ENCODE measurements around the gene ARL14EPL. TPM values are rescaled to one million over a fixed set of nuclear protein-coding genes. Genes with fewer than 3 reads are reported as not detected.
A peak's percentile ranks its signal among the peaks of the same experiment; 100 is the strongest.

ARL14EPL gene
- total RNA-seq, 4 donors from 2014 or later = not detected

DNA sequence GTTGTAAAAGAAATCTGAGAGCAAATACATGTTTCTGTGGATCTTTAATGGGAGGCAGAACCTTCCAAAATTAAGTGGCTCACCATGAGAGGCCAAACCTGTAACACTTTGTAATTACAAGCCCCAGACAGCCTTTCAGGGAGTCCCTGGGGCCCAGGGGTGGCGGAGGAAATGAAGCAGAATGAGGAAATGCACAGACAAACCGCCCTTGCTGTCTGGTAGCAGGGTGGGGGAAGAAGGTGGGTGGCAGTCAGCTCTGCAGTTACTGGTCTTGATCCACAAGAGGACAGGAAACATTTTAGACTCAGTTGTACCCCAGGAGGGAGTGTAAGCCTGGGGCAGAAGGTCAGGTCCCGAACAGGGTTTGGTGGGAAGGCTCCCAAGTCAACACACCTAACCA, 6.5 kb downstream of the ARL14EPL start:
- peak in 2 of 3 donors; percentile 56 to 67 for DNase-seq
- H3K4me3 ChIP-seq = no peak overlapping the region
- no peaks in the 10 kb centered on the region for H3K9me3 ChIP-seq
- peak overlapping the region in 1 of 4 donors; percentile 35 for H3K27ac ChIP-seq
- H3K4me1 ChIP-seq = no peaks in the 10 kb centered on the region
- H3K36me3 ChIP-seq = no peaks in the 10 kb centered on the region
- H3K27me3 ChIP-seq = no peaks in the 10 kb centered on the region
- no peak for TF ChIP-seq CTCF (IDR thresholded peaks at IDR 0.05)
- no peak for TF ChIP-seq POLR2A (IDR thresholded peaks at IDR 0.05)

GRCh38 chr5:116042375-116042774, 10.1 kb downstream of the ARL14EPL start:
- Histone ChIP-seq H3K4me1 (no peaks in the 10 kb centered on the region), H3K9me3 (no peaks in the 10 kb centered on the region), H3K27ac (no peak overlapping the region), H3K27me3 (no peaks in the 10 kb centered on the region), H3K36me3 (no peaks in the 10 kb centered on the region), H3K4me3 (no peak overlapping the region)
- no peak for TF ChIP-seq CTCF (IDR thresholded peaks at IDR 0.05)
- no peak for TF ChIP-seq POLR2A (IDR thresholded peaks at IDR 0.05)
- no peak for DNase-seq

- no peaks in the 10 kb centered on the region for H3K4me1 ChIP-seq
- H3K27ac ChIP-seq = no peak overlapping the region
- no peaks in the 10 kb centered on the region for H3K9me3 ChIP-seq
- no peak overlapping the region for H3K4me3 ChIP-seq
- TF ChIP-seq CTCF (IDR thresholded peaks at IDR 0.05) = no peak
- no peak for TF ChIP-seq POLR2A (IDR thresholded peaks at IDR 0.05)
- no peak for DNase-seq
- H3K36me3 ChIP-seq = no peaks in the 10 kb centered on the region
- H3K27me3 ChIP-seq = no peaks in the 10 kb centered on the region
Measured at GRCh38 chr5:116044073-116044472, 11.8 kb downstream of the ARL14EPL start.

GRCh38 chr5:116045821-116046220, 13.5 kb downstream of the ARL14EPL start:
- no peak overlapping the region for H3K27ac ChIP-seq
- H3K4me1 ChIP-seq = no peaks in the 10 kb centered on the region
- no peak overlapping the region for H3K4me3 ChIP-seq
- DNase-seq = no peak
- no peaks in the 10 kb centered on the region for H3K36me3 ChIP-seq
- no peak for TF ChIP-seq CTCF (IDR thresholded peaks at IDR 0.05)
- TF ChIP-seq POLR2A (IDR thresholded peaks at IDR 0.05) = no peak
- H3K27me3 ChIP-seq = no peaks in the 10 kb centered on the region
- no peaks in the 10 kb centered on the region for H3K9me3 ChIP-seq

DNA sequence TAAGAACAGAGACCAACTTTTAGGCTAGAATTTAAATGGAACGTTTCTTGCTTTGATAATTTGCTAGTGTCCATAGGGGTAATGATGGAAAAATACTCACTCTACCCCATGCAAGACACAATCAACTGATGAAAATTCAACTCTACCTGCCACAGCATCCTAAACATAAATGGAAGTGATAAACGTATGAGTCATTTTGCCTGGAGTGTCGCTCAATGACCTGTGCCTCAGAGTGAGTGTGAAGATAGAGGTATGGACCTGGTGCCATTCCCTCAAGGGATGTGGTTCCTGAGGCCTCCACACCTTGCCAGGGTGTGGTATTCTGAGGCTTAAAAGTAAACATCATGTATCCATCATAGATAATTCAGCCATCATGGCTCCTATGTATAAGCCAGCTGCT, 14.0 kb downstream of the ARL14EPL start:
- Histone ChIP-seq H3K4me1 (no peaks in the 10 kb centered on the region), H3K27me3 (no peaks in the 10 kb centered on the region), H3K36me3 (no peaks in the 10 kb centered on the region), H3K9me3 (no peaks in the 10 kb centered on the region), H3K27ac (no peak overlapping the region), H3K4me3 (no peak overlapping the region)
- DNase-seq = no peak
- no peak for TF ChIP-seq POLR2A (IDR thresholded peaks at IDR 0.05)

DNA sequence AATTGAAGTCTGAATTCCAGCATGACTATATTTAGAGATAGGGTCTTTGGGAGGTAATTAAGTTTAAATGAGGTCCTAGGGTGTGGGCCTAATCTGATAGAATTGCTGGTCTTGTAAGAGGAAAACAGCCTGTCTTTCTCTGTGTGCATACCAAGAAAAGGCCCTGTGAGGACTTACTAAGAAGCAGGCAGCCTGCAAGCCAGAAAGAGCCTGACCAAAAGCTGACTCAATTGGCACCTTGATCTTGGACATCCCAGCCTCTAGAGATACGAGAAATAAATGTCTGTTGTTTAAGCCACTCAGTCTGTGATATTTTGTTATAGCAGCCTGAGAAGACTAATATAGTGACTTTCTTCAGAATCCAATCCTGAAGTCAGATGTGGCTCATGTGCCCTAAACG, 14.6 kb downstream of the ARL14EPL start:
- no peaks in the 10 kb centered on the region for H3K36me3 ChIP-seq
- H3K27me3 ChIP-seq = no peaks in the 10 kb centered on the region
- TF ChIP-seq POLR2A (IDR thresholded peaks at IDR 0.05) (no peak), CTCF (IDR thresholded peaks at IDR 0.05) (no peak)
- H3K4me1 ChIP-seq = no peaks in the 10 kb centered on the region
- H3K9me3 ChIP-seq = no peaks in the 10 kb centered on the region
- H3K4me3 ChIP-seq = no peak overlapping the region
- H3K27ac ChIP-seq = no peak overlapping the region
- no peak for DNase-seq
